ENCODE data around the gene FKTN. TPM values are rescaled to one million over a fixed set of nuclear protein-coding genes. Genes with fewer than 3 reads are reported as not detected.
A peak's percentile ranks its signal among the peaks of the same experiment; 100 is the strongest.

Gene FKTN
- total RNA-seq, 2 experiments from 2014 or later: 14.8 to 15.7 TPM

DNA sequence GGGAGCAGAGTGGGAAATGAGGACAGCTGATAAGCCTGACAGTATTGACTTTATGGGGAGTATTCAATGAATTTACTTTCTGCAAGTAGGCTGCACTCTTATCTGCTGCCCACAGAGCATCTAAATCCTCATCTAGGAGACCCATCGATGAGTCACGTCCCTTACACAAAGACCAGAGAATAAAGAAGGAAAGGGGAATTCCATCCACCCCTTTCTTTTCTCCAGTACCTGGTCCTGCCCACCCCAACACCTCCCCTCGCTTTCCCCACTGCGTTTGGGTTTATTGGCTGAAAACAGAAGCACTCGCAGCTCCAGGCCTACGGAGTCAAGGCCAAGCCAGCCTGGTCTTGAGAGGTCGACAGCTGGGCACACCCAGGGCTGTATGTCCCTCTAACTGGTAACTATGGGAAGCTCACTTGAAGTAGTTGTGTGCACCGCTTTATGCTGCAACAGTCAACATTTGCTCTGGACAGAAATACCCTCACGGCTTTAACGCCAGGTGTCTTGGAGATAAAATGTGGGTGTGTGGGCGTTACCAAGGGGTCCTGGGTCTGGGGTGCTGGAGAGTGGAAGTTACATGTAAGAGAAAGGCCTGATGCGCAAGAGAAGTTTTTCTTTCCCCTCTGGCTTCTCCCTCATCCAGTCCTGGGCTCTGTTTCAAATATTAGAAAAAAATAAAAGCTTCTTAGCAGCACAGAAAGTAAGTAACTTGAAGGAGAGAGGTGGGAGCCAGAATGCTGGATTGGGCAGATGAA is 89.8 kb downstream of the FKTN start:
- no peak overlapping the region for H3K4me3 Mint-ChIP-seq
- H3K9me3 Mint-ChIP-seq: no peaks in the 10 kb centered on the region
- H3K36me3 Mint-ChIP-seq: no peaks in the 10 kb centered on the region
- ATAC-seq (ENCODE audit: low read depth): no peak
- POLR2A ChIA-PET: no interaction called here
- H3K27me3 Mint-ChIP-seq: peaks cover 3% of the 10 kb centered on the region
- H3K27ac Mint-ChIP-seq: no peak overlapping the region
- H3K4me1 Mint-ChIP-seq: no peaks in the 10 kb centered on the region
- DNase-seq: no peak

DNA sequence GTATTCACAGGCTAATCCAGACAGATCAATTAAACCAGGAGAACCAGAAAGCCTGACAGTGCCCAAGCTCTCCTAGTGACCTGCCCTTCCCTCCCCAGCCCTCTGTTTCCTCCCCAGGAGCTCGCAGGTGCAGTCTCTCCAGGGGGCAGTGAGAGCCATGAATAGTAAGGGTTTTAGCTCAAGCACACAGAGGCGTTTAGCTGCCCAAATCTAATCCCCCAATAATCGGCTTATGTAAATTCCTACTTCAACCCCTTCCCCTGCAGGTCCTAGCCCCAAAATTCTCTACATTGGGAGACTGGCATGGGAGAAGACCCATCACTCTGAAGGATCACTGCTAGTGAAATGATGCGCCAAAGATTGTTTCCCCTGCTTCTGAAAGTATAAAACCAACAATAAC is 93.9 kb downstream of the FKTN start:
- Mint-ChIP-seq H3K27me3 (peaks cover 24% of the 10 kb centered on the region), H3K4me3 (no peak overlapping the region), H3K9me3 (no peaks in the 10 kb centered on the region), H3K4me1 (peaks cover 4% of the 10 kb centered on the region), H3K27ac (no peak overlapping the region), H3K36me3 (peaks cover 2% of the 10 kb centered on the region)
- no peak for DNase-seq
- no peak for ATAC-seq (ENCODE audit: low read depth)
- POLR2A ChIA-PET: no interaction called here

DNA sequence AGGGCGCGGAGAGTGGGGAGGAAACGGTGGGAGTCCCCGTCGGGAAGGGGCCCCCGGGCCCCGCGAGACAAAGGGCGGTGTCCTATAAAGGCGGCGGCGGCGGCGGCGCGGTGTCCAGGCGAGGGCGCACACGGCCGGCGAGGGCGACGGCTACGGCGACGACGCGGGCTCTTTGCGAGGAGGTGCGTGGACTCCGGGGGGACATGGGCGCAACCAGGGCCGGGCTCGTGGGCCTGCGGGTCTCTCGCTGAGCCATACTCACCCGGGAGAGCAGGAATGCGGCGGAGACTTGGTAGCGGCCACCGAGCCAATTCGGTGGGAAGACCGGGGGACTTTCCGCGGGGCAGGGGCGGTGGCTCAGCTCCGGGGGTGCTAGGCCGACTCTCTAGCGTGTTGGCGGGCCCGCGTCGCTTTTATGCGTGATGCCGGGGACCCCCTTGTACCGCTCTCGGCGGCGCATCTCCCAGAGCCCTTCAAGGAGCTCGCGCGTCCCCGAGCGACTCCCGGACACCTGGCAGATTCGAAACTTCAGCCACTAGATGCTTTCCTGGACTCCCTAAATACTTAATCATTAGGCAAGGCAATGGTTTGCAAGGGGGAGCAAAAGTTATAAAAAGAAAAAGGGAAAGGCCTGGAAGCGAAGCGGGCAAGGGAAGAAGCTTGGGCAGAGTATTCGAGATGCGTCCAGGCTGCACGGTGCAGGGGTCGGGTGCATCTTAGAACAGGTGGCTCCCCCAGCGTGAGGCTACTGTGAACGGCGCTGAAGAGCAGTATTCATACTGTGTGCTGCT is 98.4 kb downstream of the FKTN start:
- H3K4me1 Mint-ChIP-seq: peaks cover 7% of the 10 kb centered on the region
- no peak overlapping the region for H3K27ac Mint-ChIP-seq
- DNase-seq: peak; percentile 46
- peak overlapping the region; percentile 81 for H3K4me3 Mint-ChIP-seq
- no peaks in the 10 kb centered on the region for H3K9me3 Mint-ChIP-seq
- peaks cover 2% of the 10 kb centered on the region for H3K36me3 Mint-ChIP-seq
- POLR2A ChIA-PET: no interaction called here
- peak; percentile 58 for ATAC-seq (ENCODE audit: low read depth)
- peaks cover 38% of the 10 kb centered on the region for H3K27me3 Mint-ChIP-seq

DNA sequence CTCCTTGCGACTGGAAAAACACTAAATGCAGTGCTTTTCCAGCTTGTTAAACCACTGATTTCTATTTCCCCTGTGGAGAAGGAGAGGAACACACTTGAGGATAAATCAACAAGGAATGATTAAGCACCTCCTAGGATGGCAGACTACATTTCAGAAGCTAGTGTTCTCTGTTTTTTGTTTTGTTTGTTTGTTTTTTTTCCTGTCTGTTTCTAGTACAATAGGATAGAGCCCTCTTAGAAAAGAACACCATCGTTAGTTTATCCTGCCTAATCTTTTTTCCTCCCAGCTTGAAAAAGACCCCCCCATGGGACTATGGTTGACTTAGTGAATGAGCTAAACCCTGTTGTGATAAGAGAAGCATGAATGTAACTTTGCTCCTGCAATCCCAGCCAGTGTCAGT is 100.4 kb downstream of the FKTN start:
- DNase-seq (no peak), ATAC-seq (ENCODE audit: low read depth) (no peak)
- Mint-ChIP-seq H3K9me3 (no peaks in the 10 kb centered on the region), H3K36me3 (peaks cover 2% of the 10 kb centered on the region), H3K4me1 (peaks cover 7% of the 10 kb centered on the region), H3K27me3 (peaks cover 38% of the 10 kb centered on the region), H3K4me3 (no peak overlapping the region), H3K27ac (no peak overlapping the region)
- POLR2A ChIA-PET: no interaction called here

DNA sequence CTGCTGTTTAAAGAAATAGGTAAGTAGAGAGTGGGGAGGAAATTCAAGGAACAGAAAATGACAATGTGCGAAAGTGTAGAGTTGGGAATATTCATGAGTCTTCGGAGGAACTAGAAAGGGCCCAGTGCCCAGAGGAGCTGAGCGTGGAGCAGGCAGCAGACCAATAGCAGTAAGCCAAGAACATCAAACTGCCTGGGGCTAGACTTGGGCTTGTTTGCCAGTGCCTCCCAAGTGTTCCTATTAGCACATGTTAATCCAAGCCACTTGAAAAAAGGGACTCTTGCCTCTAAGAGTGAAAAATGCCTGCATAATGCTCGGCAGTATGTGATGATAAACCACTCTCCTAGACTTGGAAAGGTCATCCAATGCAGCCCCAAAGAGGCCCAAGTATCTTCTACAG is 103.1 kb downstream of the FKTN start:
- no peak overlapping the region for H3K4me3 Mint-ChIP-seq
- no peak overlapping the region for H3K27ac Mint-ChIP-seq
- H3K27me3 Mint-ChIP-seq: peaks cover 24% of the 10 kb centered on the region
- DNase-seq: no peak
- H3K36me3 Mint-ChIP-seq: no peaks in the 10 kb centered on the region
- peaks cover 5% of the 10 kb centered on the region for H3K4me1 Mint-ChIP-seq
- POLR2A ChIA-PET: no interaction called here
- no peak for ATAC-seq (ENCODE audit: low read depth)
- no peaks in the 10 kb centered on the region for H3K9me3 Mint-ChIP-seq

DNA sequence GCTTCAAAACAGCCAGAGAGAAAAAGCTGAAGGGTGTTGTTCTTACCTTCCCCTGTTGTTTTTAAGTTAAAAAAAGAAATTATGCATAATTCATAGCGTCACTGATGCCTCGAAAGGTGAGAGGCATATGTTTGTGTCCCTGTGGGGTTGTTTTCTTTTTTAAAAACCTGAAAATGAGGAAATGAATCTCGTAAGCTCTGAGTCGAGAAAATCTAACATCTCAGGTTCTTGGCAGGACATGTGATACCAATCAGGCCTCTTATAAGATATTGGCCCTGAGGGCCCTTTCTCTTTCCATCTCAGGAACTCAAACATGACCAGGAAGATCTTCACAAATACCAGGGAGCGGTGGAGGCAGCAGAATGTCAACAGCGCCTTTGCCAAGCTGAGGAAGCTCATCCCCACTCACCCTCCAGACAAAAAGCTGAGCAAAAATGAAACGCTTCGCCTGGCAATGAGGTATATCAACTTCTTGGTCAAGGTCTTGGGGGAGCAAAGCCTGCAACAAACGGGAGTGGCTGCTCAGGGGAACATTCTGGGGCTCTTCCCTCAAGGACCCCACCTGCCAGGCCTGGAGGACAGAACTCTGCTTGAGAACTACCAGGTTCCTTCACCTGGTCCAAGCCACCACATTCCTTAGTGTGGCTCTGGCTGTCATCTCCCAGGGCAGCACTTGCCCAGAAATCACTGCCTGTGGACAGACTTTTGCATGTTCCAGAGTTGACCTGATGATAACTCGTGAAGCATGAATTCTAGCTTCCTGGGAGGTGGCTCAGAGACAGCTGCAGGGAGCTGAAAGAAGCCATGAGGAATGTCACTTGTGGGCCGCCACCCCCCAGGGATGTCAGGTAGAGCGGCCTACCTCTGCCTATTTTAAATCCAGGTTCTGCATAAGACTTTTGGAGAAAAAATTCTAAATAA is 104.5 kb downstream of the FKTN start, which contains the start of gene TAL2:
Gene TAL2, plus strand, starts transcription at position 274 of the 921 bp plus-strand sequence. Its CDS starts 40 bp downstream, at position 314.
- Mint-ChIP-seq H3K27ac (no peak within 1 kb of the TSS), H3K9me3 (no peaks in the 10 kb centered on the region), H3K27me3 (peaks cover 9% of the 10 kb centered on the region), H3K4me3 (no peak within 1 kb of the TSS), H3K36me3 (no peaks in the 10 kb centered on the region), H3K4me1 (no peaks in the 10 kb centered on the region)
- DNase-seq (no peak), ATAC-seq (ENCODE audit: low read depth) (no peak)
- POLR2A ChIA-PET: interaction anchor here (0.5 kb wide), 1 partner anchor 865 kb away, joined by 3 read pairs; no protein-coding TSS in a partner anchor

DNA sequence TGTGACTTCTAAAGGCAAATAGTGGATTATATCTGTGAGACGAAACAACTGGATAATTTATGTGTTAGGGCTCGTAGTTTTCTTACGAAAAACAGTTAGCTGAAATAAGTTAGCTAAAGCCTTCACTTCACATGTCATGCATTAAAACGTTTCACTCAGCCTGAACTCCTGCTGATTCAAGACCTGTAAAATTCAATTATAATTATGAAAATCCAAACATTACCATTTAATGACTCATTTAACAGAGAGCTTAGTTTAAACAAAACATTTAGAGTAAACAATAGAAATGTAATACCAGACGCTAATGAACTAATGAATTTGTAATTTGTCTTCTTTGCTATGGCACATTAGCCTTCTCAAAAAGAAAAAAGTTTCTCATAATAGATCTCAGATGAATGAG is 106.0 kb downstream of the FKTN start:
- DNase-seq: no peak
- Mint-ChIP-seq H3K9me3 (no peaks in the 10 kb centered on the region), H3K4me1 (no peaks in the 10 kb centered on the region), H3K4me3 (no peak overlapping the region), H3K27ac (no peak overlapping the region), H3K27me3 (no peaks in the 10 kb centered on the region), H3K36me3 (no peaks in the 10 kb centered on the region)
- POLR2A ChIA-PET: no interaction called here
- no peak for ATAC-seq (ENCODE audit: low read depth)

DNA sequence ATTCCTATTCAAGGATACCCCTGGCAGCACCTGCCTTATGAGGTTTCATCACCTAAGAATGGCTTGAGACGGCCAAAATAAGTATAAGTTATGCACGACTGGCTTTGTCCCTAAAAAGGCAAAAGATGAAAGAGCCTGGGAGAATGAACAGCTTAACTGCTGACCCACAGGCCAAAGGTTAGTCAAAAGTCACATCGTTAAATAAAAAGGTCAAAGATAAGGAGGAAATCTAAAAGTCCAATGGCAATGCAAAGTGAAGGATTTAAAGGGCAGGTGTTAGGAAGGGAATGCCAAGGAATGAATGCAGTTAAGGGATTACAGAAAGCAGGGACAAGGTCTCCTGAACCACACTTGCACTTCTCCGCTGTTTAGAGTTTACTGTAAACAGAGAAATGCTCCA is 109.9 kb downstream of the FKTN start:
- no peak overlapping the region for H3K27ac Mint-ChIP-seq
- no peaks in the 10 kb centered on the region for H3K27me3 Mint-ChIP-seq
- ATAC-seq (ENCODE audit: low read depth) (no peak), DNase-seq (no peak)
- H3K9me3 Mint-ChIP-seq: no peaks in the 10 kb centered on the region
- POLR2A ChIA-PET: no interaction called here
- no peaks in the 10 kb centered on the region for H3K4me1 Mint-ChIP-seq
- H3K4me3 Mint-ChIP-seq: no peak overlapping the region
- H3K36me3 Mint-ChIP-seq: no peaks in the 10 kb centered on the region

DNA sequence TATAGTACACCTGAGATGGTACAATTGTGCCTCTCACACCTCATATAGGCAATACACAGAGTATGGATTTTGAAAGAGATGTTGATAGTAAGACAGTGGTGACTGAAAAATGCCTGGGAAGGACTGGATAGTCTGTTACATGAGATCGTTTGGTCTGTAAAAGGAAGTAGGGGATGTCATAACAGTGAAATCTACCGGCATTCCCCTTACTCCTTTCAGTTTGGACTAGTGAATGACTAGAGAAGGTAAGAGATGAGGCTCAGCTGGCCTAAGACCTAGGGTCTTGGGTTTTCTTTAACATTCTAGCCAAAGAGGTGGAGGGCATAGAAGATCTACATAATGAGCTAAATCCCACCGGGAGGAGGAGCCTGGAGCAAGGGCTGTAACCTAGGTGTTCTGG is 112.4 kb downstream of the FKTN start:
- ATAC-seq (ENCODE audit: low read depth) (no peak), DNase-seq (no peak)
- no peaks in the 10 kb centered on the region for H3K36me3 Mint-ChIP-seq
- H3K27me3 Mint-ChIP-seq: no peaks in the 10 kb centered on the region
- no peaks in the 10 kb centered on the region for H3K4me1 Mint-ChIP-seq
- no peaks in the 10 kb centered on the region for H3K9me3 Mint-ChIP-seq
- H3K27ac Mint-ChIP-seq: no peak overlapping the region
- no peak overlapping the region for H3K4me3 Mint-ChIP-seq
- POLR2A ChIA-PET: no interaction called here

DNA sequence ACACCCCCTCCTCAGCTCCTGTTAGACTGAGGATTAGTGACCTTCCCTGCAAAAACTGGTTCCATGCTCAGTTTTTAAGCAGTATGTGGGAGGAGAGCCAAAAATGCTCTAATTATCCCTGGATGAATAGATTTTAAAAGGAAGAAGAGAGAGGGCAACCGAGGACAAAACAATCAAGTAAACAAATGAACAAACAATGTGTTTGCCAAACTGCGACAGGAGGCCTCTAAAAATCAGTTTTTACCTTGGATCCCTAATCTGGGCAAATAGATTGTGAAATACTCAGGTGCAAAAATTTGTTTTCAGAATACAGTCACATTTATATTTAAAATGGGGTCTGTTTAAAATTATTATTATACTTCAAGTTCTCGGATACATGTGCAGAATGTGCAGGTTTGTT is 112.8 kb downstream of the FKTN start:
- H3K36me3 Mint-ChIP-seq: no peaks in the 10 kb centered on the region
- no peaks in the 10 kb centered on the region for H3K27me3 Mint-ChIP-seq
- no peaks in the 10 kb centered on the region for H3K9me3 Mint-ChIP-seq
- ATAC-seq (ENCODE audit: low read depth): no peak
- H3K27ac Mint-ChIP-seq: no peak overlapping the region
- H3K4me1 Mint-ChIP-seq: no peaks in the 10 kb centered on the region
- POLR2A ChIA-PET: no interaction called here
- no peak overlapping the region for H3K4me3 Mint-ChIP-seq
- DNase-seq: no peak

DNA sequence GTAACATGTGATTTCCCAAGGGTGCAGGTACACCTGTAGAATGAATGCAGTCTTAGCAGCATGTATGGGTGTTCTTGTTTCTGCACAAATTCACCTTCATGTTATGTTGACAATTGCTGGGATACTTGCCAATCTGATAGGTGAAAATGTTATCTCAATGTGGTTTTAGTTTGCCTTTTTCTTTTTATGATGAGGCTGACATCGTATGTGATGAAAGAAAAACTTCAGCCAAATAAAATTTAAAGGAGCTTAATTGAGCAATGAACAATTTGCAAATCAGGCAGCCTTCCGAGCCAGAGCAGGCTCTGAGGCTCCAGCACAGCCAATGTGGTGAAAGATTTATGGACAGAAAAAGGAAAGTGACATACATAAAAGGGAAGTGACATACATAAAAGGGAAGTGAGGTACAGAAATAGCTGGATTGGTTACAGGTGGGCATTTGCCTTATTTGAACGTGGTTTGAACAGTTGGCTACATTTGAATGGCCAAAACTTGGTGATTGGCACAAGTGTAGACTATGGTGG is 114.8 kb downstream of the FKTN start:
- Mint-ChIP-seq H3K4me1 (no peaks in the 10 kb centered on the region), H3K4me3 (no peak overlapping the region), H3K9me3 (no peaks in the 10 kb centered on the region), H3K36me3 (no peaks in the 10 kb centered on the region), H3K27me3 (peaks cover 2% of the 10 kb centered on the region), H3K27ac (no peak overlapping the region)
- no peak for ATAC-seq (ENCODE audit: low read depth)
- no peak for DNase-seq
- POLR2A ChIA-PET: no interaction called here

DNA sequence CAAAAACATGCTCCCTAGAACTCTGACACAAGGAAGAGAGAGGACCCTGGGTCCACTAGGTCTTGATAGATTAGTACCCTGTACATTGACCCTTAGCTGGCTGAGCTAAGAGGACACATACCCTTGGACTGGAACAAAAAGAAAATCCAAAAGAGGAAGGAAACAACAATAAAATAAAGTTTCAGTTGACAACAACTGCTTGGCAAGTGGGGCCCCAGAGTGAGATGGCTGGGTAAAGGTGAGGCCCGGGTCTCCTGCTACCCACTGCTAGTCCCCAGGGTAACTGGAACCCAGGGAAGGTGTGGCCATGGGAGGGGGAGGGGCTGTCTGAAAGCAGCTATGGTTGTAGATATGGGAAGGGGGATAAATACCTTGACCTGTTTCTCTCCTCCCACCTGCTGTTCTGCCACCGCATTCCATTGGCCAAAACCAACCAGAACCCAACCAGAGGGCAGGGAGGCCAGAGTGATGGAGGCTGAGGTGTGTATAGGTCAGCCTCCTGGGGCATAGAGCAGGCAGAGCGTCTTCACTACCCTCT is 116.0 kb downstream of the FKTN start:
- no peak overlapping the region for H3K27ac Mint-ChIP-seq
- no peak for DNase-seq
- no peaks in the 10 kb centered on the region for H3K4me1 Mint-ChIP-seq
- H3K4me3 Mint-ChIP-seq: no peak overlapping the region
- H3K36me3 Mint-ChIP-seq: no peaks in the 10 kb centered on the region
- H3K27me3 Mint-ChIP-seq: peaks cover 2% of the 10 kb centered on the region
- H3K9me3 Mint-ChIP-seq: no peaks in the 10 kb centered on the region
- POLR2A ChIA-PET: no interaction called here
- no peak for ATAC-seq (ENCODE audit: low read depth)

DNA sequence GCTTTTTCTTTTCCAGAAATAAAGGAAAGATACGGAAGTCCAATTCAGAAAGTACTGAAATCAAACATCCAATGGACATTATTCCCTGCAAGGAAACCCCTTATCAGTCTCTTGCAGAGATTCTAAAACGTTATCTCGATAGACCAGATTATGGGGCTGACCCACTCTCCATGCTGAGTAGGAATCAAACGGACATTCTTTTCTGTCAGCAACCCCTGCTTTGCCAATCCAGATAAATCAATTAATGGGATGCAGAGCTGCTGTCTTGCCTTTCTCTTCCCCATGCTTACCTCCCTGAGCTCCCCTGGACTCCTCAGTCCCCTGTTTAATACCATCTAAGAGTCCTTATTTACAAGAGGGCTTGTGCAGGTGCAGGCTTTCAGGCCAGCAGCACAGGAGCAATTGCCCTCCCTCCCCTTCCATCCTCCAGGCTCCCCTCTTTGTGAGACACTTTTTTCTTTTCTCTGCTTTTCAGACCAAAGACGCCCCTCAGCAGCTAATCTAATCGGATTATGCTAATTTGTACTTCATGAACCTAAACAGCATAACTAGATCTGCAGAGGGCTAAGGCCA is 118.5 kb downstream of the FKTN start:
- no peak for ATAC-seq (ENCODE audit: low read depth)
- POLR2A ChIA-PET: no interaction called here
- H3K4me1 Mint-ChIP-seq: no peaks in the 10 kb centered on the region

More for the DNA sequence above, 118.5 kb downstream of the FKTN start:
- Mint-ChIP-seq H3K36me3 (no peaks in the 10 kb centered on the region), H3K9me3 (no peaks in the 10 kb centered on the region), H3K4me3 (no peak overlapping the region), H3K27ac (no peak overlapping the region), H3K27me3 (peaks cover 2% of the 10 kb centered on the region)
- DNase-seq: no peak

Measured in activated naive CD8-positive, alpha-beta T cell treated with anti-CD3 and anti-CD28 coated beads, Interleukin-2, amount 10 ng/mL, durations not matched to agents 7 days and 5 days (primary cell).